ENCODE results near the gene EVL.

- TF ChIP-seq CTCF (conservative IDR thresholded peaks at IDR 0.05) (no peak), ZFX (IDR thresholded peaks at IDR 0.05) (no peak)
Measured at GRCh38 chr14:100132161-100132902, 67.1 kb downstream of the EVL start.

All from C4-2B (cell line).